ENCODE measurements around the gene ZNF195. TPM values are rescaled to one million over a fixed set of nuclear protein-coding genes. Genes with fewer than 3 reads are reported as not detected.

Gene ZNF195
- total RNA-seq, 1 experiment from 2014 or later, result 42.5 TPM

DNA sequence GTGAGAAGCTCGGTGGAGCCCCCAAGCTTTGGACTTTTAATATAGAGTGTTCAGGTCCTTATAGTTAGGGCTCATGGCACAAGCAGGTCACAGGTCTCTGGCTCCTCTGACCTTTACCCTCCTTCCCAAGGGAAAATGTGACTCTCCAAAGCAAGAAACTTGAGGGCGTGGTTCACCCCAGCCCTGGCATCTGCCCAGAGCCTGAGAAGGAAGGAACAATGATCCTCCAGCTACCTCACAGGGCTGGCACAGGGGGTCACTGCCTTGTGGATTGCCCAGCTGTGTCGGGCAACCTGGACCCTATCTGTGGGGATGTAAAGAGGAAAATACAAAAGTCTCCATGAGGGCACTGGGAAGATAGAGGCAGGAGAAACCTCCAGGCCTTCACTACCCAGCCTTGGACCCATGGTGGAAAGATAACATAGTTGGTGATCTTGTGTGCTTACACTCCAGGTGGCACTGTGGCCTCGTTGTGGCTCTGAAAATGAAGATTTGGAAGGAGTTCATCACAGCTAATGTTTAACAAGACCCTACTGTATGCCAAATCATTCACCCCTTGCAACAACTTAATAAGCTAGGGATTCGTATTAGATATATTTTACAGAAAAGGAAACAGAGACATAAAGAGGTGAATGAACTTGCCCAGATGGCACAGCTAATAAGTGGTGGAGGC lies 3.8 kb upstream of the ZNF195 start:
- BruUV-seq (replicated peaks), result no TSS peak
- TF ChIP-seq, protein P1, sequence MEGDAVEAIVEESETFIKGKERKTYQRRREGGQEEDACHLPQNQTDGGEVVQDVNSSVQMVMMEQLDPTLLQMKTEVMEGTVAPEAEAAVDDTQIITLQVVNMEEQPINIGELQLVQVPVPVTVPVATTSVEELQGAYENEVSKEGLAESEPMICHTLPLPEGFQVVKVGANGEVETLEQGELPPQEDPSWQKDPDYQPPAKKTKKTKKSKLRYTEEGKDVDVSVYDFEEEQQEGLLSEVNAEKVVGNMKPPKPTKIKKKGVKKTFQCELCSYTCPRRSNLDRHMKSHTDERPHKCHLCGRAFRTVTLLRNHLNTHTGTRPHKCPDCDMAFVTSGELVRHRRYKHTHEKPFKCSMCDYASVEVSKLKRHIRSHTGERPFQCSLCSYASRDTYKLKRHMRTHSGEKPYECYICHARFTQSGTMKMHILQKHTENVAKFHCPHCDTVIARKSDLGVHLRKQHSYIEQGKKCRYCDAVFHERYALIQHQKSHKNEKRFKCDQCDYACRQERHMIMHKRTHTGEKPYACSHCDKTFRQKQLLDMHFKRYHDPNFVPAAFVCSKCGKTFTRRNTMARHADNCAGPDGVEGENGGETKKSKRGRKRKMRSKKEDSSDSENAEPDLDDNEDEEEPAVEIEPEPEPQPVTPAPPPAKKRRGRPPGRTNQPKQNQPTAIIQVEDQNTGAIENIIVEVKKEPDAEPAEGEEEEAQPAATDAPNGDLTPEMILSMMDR (IDR thresholded peaks at IDR 0.05; ENCODE audit: unreplicated experiment), result no peak
- peaks cover 16% of the 10 kb centered on the region for H3K9me3 Mint-ChIP-seq (ENCODE audit: unreplicated experiment)
- H3K27me3 Mint-ChIP-seq (ENCODE audit: insufficient read depth, unreplicated experiment), result no peaks in the 10 kb centered on the region
- POLR2A ChIA-PET, result interaction anchor here (0.7 kb wide), 1 partner anchor 14 kb away, joined by 3 read pairs; no protein-coding TSS in a partner anchor
- no peaks in the 10 kb centered on the region for H3K4me1 Mint-ChIP-seq (ENCODE audit: insufficient read depth, unreplicated experiment)
- H3K4me3 Mint-ChIP-seq (ENCODE audit: unreplicated experiment), result no peak overlapping the region
- CTCF ChIA-PET, result interaction anchor here (0.6 to 3.2 kb wide), 2 partner anchors 26 to 419 kb away, joined by 3 to 14 read pairs; no protein-coding TSS in a partner anchor
- no peak overlapping the region for H3K27ac Mint-ChIP-seq (ENCODE audit: low read depth, unreplicated experiment)
- intact Hi-C loops (cut with micrococcal nuclease), result no loop called here
- peaks cover 7% of the 10 kb centered on the region for H3K36me3 Mint-ChIP-seq (ENCODE audit: insufficient read depth, unreplicated experiment)
- DNase-seq (ENCODE audit: unreplicated experiment), result no peak

DNA sequence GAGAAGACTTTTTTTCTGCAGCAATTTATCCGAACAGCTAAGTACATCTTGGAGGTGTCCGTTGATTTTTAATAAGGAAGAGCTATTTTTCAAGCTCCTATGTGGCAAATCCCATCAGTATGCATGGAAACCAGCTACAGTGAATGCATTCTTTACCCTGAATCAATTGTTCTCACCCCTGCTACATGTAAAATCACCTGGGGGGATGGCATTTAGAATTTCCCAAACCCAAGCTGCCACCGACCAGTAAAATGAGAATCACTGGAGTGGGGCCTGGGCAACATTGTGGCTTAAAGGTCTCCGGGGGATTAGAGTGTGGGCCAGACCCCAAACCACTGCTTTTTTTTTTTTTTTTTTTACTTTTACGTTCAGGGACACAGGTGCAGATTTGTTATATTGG lies 2.8 kb upstream of the ZNF195 start:
- CTCF ChIA-PET, result interaction anchor here (0.5 to 3.2 kb wide), 4 partner anchors 27 to 1200 kb away, joined by 3 to 14 read pairs (median 5); no protein-coding TSS in a partner anchor
- H3K9me3 Mint-ChIP-seq (ENCODE audit: unreplicated experiment), result peaks cover 15% of the 10 kb centered on the region

DNA sequence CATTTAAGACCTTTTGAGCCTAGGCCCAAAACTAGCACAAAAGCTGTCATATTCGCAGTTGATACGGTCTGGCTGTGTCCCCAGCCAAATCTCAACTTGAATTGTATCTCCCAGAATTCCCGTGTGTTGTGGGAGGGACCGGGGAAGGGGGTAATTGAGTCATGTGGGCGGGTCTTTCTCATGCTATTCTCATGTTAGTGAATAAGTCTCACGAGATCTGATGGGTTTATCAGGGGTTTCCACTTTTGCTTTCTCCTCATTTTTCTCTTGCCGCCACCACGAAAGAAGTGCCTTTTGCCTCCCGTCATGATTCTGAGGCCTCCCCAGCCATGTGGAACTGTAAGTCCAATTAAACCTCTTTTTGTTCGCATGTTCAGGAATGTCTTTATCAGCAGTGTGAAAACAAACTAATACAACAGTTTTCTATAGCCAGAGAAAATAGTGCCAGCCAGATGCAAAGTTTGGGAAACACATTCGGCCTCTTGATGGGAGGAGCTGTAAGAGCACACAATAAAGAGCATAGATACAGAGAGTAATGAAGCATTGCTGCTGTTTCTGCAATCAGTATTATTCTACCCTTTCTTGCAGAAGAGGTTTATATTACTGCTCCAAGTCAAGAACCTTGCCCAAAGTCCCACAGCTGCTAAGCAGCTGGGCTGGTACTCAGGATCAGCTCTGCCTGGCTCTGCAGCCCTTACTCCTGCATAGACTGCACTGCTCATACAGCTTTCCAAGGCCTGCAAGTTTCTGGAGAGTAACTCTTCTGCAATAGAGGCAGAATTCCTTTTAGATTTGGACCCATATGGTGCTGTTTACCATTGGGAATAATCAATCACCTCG lies 2.0 kb upstream of the ZNF195 start:
- intact Hi-C loops (cut with micrococcal nuclease), result no loop called here
- H3K27me3 Mint-ChIP-seq (ENCODE audit: insufficient read depth, unreplicated experiment), result no peaks in the 10 kb centered on the region
- H3K27ac Mint-ChIP-seq (ENCODE audit: low read depth, unreplicated experiment), result no peak overlapping the region
- ChIA-PET CTCF (interaction anchor here (0.5 to 3.2 kb wide), 4 partner anchors 28 to 1199 kb away, joined by 3 to 14 read pairs (median 5); no protein-coding TSS in a partner anchor), POLR2A (interaction anchor here (0.6 to 2.3 kb wide), 2 partner anchors 27 to 344 kb away, joined by 3 to 10 read pairs; no protein-coding TSS in a partner anchor)
- TF ChIP-seq, protein P1 (IDR thresholded peaks at IDR 0.05; ENCODE audit: unreplicated experiment), result no peak
- peaks cover 7% of the 10 kb centered on the region for H3K9me3 Mint-ChIP-seq (ENCODE audit: unreplicated experiment)
- peaks cover 4% of the 10 kb centered on the region for H3K4me1 Mint-ChIP-seq (ENCODE audit: insufficient read depth, unreplicated experiment)
- DNase-seq (ENCODE audit: unreplicated experiment), result no peak
- H3K4me3 Mint-ChIP-seq (ENCODE audit: unreplicated experiment), result no peak overlapping the region
- no TSS peak for BruUV-seq (replicated peaks)
- H3K36me3 Mint-ChIP-seq (ENCODE audit: insufficient read depth, unreplicated experiment), result peaks cover 24% of the 10 kb centered on the region

More for the DNA sequence above, 2.8 kb upstream of the ZNF195 start:
- no peak overlapping the region for H3K27ac Mint-ChIP-seq (ENCODE audit: low read depth, unreplicated experiment)
- POLR2A ChIA-PET, result no interaction called here
- H3K4me1 Mint-ChIP-seq (ENCODE audit: insufficient read depth, unreplicated experiment), result no peaks in the 10 kb centered on the region
- no peaks in the 10 kb centered on the region for H3K27me3 Mint-ChIP-seq (ENCODE audit: insufficient read depth, unreplicated experiment)
- H3K36me3 Mint-ChIP-seq (ENCODE audit: insufficient read depth, unreplicated experiment), result peaks cover 16% of the 10 kb centered on the region
- BruUV-seq (replicated peaks), result no TSS peak
- TF ChIP-seq, protein P1 (IDR thresholded peaks at IDR 0.05; ENCODE audit: unreplicated experiment), result no peak
- H3K4me3 Mint-ChIP-seq (ENCODE audit: unreplicated experiment), result no peak overlapping the region
- intact Hi-C loops (cut with micrococcal nuclease), result no loop called here
- DNase-seq (ENCODE audit: unreplicated experiment), result no peak

DNA sequence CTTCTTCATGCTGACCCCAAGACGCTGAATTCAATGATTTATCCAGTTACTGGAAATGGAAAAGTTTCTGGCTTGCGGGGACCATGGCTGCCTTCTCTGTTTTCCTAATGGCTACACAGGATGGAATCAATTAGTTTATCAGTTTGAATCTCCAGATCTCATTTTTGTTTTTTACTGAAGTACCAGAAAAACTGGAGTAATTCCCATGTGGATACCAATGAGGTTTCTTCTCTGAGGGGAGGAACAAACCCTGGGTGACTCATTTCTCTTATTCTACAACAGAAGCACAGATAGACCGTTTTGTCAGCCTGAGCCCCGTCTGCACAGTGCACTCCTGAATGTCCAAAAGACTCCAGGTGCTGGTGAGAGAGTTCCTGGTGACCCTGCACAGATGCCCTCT lies 3.4 kb downstream of the ZNF195 start:
- TF ChIP-seq, protein P1 (IDR thresholded peaks at IDR 0.05; ENCODE audit: unreplicated experiment), result no peak
- BruUV-seq (replicated peaks), result no TSS peak
- ChIA-PET POLR2A (interaction anchor here (0.6 to 1.4 kb wide), 4 partner anchors 12 to 251 kb away, joined by 3 to 5 read pairs (median 4); no protein-coding TSS in a partner anchor), CTCF (interaction anchor here (1.2 to 1.6 kb wide), 2 partner anchors 33 to 34 kb away, joined by 6 to 7 read pairs; no protein-coding TSS in a partner anchor)
- peaks cover 69% of the 10 kb centered on the region for H3K36me3 Mint-ChIP-seq (ENCODE audit: insufficient read depth, unreplicated experiment)
- no peaks in the 10 kb centered on the region for H3K27me3 Mint-ChIP-seq (ENCODE audit: insufficient read depth, unreplicated experiment)
- DNase-seq (ENCODE audit: unreplicated experiment), result no peak
- H3K9me3 Mint-ChIP-seq (ENCODE audit: unreplicated experiment), result no peaks in the 10 kb centered on the region
- intact Hi-C loops (cut with micrococcal nuclease), result no loop called here
- H3K27ac Mint-ChIP-seq (ENCODE audit: low read depth, unreplicated experiment), result no peak overlapping the region
- no peak overlapping the region for H3K4me3 Mint-ChIP-seq (ENCODE audit: unreplicated experiment)
- H3K4me1 Mint-ChIP-seq (ENCODE audit: insufficient read depth, unreplicated experiment), result peaks cover 7% of the 10 kb centered on the region

Data from MCF 10A (cell line).